ENCODE results near the gene ITPA. TPM values are rescaled to one million over a fixed set of nuclear protein-coding genes. Genes with fewer than 3 reads are reported as not detected.

Gene ITPA
- total and polyA plus RNA-seq, 2 of the 13 experiments (the other 11 are each of a cell fraction or from before 2014, with no cell fraction given): 60.1 to 103 TPM

DNA sequence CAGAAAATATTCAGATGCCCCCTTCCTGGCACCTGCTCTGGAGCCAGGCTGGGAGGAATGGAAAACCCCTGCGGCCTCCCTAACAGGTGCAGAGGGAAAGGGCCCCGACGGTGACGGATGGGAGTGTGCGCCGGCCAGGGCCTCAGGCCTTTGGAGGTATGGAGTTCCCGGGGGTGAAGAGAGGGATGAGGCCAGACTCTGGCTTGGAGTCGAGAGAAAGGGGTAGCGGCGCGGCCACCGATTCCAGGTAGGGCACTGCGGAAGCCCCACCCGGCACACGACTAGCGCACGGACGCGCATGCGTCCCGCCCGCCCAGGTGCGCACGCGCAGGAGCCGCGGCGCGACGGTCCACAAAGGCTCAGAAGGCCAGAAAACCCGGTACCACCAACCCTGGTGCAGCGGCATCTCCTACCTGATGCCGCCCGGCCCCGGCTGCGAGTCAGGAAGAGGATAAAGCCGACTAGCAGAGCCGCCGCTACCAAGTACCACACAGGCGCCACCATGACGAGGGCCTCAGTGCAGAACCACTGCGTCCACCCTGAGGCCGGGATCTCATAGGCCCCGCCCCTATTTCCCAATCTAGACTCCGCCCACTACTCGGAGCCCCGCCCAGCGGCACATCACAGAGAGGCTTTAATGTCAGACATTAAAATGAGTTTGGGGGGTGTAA is 5.0 kb upstream of the ITPA start, which contains the start of gene DDRGK1 (continued):
- TF ChIP-seq, protein P1, sequence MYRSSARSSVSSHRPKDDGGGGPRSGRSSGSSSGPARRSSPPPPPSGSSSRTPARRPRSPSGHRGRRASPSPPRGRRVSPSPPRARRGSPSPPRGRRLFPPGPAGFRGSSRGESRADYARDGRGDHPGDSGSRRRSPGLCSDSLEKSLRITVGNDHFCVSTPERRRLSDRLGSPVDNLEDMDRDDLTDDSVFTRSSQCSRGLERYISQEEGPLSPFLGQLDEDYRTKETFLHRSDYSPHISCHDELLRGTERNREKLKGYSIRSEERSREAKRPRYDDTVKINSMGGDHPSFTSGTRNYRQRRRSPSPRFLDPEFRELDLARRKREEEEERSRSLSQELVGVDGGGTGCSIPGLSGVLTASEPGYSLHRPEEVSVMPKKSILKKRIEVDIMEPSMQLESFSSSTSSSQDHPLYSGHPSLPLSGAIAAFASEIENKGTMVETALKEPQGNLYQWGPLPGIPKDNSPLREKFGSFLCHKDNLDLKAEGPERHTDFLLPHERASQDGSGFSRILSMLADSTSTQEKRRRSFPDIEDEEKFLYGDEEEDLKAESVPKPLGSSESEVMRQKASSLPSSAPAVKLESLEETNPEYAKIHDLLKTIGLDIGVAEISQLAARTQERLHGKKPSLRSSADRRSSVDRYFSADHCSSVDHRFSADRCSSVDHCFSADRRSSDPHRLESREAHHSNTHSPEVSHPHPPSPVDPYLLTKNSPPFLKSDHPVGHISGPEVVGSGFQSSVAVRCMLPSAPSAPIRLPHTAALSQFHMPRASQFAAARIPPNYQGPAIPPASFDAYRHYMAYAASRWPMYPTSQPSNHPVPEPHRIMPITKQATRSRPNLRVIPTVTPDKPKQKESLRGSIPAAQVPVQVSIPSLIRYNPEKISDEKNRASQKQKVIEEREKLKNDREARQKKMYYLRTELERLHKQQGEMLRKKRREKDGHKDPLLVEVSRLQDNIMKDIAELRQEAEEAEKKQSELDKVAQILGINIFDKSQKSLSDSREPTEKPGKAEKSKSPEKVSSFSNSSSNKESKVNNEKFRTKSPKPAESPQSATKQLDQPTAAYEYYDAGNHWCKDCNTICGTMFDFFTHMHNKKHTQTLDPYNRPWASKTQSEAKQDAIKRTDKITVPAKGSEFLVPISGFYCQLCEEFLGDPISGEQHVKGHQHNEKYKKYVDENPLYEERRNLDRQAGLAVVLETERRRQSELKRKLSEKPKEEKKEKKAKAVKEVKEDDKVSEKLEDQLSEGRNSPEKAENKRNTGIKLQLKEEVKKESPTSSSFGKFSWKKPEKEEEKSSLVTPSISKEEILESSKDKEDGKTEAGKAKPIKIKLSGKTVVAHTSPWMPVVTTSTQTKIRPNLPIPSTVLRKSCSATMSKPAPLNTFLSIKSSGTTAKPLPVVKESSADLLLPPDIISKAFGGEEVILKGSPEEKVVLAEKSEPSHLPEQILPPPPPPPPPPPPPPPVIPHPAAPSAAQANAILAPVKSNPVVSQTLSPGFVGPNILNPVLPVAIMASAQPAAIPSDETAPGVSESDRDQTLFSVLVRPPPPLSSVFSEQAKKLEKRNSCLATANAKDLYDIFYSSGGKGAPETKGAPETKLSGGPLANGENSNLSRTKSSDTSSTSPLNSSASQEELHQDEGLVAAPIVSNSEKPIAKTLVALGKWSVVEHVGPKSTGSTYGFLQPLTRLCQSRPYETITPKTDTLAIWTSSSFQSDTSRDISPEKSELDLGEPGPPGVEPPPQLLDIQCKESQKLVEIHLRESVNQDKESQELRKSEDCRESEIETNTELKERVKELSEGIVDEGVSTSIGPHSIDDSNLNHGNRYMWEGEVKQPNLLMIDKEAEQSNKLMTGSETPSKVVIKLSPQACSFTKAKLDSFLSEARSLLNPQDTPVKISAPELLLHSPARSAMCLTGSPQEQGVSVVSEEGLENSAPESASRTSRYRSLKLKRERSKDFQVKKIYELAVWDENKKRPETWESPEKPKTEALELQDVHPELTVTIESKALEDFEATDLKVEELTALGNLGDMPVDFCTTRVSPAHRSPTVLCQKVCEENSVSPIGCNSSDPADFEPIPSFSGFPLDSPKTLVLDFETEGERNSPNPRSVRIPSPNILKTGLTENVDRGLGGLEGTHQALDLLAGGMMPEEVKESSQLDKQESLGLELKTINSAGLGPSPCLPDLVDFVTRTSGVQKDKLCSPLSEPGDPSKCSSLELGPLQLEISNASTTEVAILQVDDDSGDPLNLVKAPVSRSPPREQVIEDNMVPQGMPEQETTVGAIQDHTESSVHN (CRISPR knock-in tag; IDR thresholded peaks at IDR 0.05): peak; percentile 87; the same call in 1 of the 2 replicates
- TF ChIP-seq, protein P2, sequence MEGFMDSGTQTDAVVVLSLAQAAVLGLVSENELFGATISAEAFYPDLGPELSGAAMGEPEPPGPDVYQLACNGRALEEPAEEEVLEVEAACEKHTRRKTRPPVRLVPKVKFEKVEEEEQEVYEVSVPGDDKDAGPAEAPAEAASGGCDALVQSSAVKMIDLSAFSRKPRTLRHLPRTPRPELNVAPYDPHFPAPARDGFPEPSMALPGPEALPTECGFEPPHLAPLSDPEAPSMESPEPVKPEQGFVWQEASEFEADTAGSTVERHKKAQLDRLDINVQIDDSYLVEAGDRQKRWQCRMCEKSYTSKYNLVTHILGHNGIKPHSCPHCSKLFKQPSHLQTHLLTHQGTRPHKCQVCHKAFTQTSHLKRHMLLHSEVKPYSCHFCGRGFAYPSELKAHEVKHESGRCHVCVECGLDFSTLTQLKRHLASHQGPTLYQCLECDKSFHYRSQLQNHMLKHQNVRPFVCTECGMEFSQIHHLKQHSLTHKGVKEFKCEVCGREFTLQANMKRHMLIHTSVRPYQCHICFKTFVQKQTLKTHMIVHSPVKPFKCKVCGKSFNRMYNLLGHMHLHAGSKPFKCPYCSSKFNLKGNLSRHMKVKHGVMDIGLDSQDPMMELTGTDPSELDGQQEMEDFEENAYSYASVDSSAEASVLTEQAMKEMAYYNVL (CRISPR knock-in tag; IDR thresholded peaks at IDR 0.05; ENCODE audit: borderline replicate concordance): peak; percentile 87
- TF ChIP-seq, protein P3, sequence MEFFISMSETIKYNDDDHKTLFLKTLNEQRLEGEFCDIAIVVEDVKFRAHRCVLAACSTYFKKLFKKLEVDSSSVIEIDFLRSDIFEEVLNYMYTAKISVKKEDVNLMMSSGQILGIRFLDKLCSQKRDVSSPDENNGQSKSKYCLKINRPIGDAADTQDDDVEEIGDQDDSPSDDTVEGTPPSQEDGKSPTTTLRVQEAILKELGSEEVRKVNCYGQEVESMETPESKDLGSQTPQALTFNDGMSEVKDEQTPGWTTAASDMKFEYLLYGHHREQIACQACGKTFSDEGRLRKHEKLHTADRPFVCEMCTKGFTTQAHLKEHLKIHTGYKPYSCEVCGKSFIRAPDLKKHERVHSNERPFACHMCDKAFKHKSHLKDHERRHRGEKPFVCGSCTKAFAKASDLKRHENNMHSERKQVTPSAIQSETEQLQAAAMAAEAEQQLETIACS (CRISPR knock-in tag; IDR thresholded peaks at IDR 0.05): 0 out of 2 replicates have a peak, but pooled peaks have one; percentile 52
- TF ChIP-seq, protein P4, sequence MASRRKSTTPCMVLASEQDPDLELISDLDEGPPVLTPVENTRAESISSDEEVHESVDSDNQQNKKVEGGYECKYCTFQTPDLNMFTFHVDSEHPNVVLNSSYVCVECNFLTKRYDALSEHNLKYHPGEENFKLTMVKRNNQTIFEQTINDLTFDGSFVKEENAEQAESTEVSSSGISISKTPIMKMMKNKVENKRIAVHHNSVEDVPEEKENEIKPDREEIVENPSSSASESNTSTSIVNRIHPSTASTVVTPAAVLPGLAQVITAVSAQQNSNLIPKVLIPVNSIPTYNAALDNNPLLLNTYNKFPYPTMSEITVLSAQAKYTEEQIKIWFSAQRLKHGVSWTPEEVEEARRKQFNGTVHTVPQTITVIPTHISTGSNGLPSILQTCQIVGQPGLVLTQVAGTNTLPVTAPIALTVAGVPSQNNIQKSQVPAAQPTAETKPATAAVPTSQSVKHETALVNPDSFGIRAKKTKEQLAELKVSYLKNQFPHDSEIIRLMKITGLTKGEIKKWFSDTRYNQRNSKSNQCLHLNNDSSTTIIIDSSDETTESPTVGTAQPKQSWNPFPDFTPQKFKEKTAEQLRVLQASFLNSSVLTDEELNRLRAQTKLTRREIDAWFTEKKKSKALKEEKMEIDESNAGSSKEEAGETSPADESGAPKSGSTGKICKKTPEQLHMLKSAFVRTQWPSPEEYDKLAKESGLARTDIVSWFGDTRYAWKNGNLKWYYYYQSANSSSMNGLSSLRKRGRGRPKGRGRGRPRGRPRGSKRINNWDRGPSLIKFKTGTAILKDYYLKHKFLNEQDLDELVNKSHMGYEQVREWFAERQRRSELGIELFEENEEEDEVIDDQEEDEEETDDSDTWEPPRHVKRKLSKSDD (CRISPR knock-in tag; IDR thresholded peaks at IDR 0.05; ENCODE audit: low read depth): 0 out of 2 replicates have a peak, but pooled peaks have one; percentile 47
- TF ChIP-seq RAD51 (IDR thresholded peaks at IDR 0.05; ENCODE audit: borderline replicate concordance) (no peak), KLF15 (CRISPR knock-in tag; IDR thresholded peaks at IDR 0.05; ENCODE audit: borderline replicate concordance) (peak; percentile 96), ZNF432 (CRISPR knock-in tag; IDR thresholded peaks at IDR 0.05; ENCODE audit: borderline replicate concordance) (no peak; the same call in 1 of the 2 replicates), ZIK1 (CRISPR knock-in tag; IDR thresholded peaks at IDR 0.05; ENCODE audit: borderline replicate concordance, low read depth) (no peak), HNRNPK (IDR thresholded peaks at IDR 0.05; ENCODE audit: low read depth, low read length, poor library complexity, severe bottlenecking) (no peak)
- TF ChIP-seq, protein P5, sequence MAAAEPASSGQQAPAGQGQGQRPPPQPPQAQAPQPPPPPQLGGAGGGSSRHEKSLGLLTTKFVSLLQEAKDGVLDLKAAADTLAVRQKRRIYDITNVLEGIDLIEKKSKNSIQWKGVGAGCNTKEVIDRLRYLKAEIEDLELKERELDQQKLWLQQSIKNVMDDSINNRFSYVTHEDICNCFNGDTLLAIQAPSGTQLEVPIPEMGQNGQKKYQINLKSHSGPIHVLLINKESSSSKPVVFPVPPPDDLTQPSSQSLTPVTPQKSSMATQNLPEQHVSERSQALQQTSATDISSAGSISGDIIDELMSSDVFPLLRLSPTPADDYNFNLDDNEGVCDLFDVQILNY (CRISPR knock-in tag; conservative IDR thresholded peaks at IDR 0.05): peak; percentile 66
- TF ChIP-seq, protein P6, sequence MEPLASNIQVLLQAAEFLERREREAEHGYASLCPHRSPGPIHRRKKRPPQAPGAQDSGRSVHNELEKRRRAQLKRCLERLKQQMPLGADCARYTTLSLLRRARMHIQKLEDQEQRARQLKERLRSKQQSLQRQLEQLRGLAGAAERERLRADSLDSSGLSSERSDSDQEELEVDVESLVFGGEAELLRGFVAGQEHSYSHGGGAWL (CRISPR knock-in tag; IDR thresholded peaks at IDR 0.05): peak; percentile 75; the same call in 1 of the 2 replicates

Data from HepG2 (cell line).